ENCODE results near the gene CACNA2D3. TPM values are rescaled to one million over a fixed set of nuclear protein-coding genes. Genes with fewer than 3 reads are reported as not detected.

CACNA2D3 gene
- total RNA-seq, 1 experiment from 2014 or later, result 11.7 TPM

- DNase-seq (ENCODE audit: low read depth), result peak; percentile 99
These were observed 752.6 kb downstream of the CACNA2D3 start for GRCh38 chr3:54874816-54875556.

DNA sequence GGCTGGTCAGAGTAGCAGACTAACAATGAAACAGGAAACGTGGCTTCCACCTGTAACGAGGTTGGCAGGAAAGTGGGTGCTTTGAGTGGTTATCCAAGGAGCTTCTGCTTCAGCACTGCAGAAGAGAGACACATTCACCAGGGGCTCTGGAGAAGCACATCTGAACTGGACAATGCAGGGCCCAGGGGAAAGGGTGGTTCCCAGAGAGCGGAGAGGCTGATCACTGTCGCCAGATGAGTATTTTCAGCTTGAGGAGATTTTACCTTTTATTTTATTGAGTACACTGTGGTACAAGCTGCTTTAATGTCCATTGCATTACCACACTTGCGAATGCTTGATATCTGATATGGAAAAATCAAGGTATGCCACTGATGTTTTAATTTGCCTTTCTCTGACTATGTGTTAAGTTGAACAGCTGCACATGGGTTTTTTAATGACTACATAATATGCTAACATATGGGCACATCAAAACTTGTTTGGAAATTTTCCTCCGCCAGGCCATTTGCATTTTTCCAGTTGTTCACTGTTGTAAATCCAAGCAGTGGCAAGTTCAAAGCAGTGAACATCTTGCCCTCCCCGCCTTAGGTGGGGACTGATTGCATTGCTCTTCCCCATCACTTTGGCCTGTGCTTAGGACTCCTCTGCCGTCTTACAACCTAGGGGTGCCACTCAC is 753.4 kb downstream of the CACNA2D3 start:
- no peak for DNase-seq (ENCODE audit: low read depth)

GRCh38 chr3:54876694-54877093 is 754.3 kb downstream of the CACNA2D3 start:
- no peak for DNase-seq (ENCODE audit: low read depth)

- DNase-seq (ENCODE audit: low read depth), result no peak
These were observed 755.4 kb downstream of the CACNA2D3 start for GRCh38 chr3:54877730-54878129.

DNA sequence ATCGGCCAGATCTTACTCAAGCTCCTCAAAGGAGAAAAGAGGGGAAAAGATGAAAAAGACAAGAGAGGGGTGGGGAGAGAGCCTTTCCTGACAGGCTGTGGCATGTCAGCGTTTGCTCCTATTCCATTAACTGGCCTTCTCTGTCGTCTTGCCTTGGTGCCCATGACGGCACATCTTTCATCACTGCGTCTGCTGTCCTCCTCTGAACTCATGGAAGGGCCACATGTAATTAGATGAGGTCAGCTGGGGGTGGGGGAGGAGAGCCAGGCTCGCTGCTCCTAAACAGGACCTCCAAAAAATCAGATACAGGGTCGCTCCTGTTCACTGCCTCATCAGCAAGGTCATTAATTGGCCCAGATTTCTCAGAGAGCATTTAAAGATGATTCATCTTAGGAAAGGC is 755.8 kb downstream of the CACNA2D3 start:
- DNase-seq (ENCODE audit: low read depth), result peak; percentile 71

GRCh38 chr3:54882129-54882833 is 759.9 kb downstream of the CACNA2D3 start:
- DNase-seq (ENCODE audit: low read depth), result peak; percentile 99

GRCh38 chr3:54888162-54888561 is 765.8 kb downstream of the CACNA2D3 start:
- no peak for DNase-seq (ENCODE audit: low read depth)

DNA sequence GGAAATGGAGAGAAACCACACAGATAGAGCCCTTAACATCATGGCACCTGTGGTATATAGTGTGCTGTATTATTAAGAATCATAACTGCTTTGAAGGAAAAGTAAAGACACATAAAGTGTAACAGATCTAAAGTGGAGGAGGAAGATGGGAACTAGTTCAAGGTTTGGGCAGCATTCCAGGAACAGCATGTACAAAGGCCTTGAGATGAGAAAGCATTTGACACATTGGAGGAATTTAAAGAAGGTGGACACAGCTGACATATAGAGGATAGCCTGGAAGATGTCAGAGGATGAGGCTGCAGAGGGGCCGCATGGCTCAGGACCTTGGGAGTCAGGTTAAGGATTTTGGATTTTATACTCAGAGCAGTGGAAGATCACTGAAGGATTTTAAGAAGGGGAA is 766.5 kb downstream of the CACNA2D3 start:
- no peak for DNase-seq (ENCODE audit: low read depth)

DNA sequence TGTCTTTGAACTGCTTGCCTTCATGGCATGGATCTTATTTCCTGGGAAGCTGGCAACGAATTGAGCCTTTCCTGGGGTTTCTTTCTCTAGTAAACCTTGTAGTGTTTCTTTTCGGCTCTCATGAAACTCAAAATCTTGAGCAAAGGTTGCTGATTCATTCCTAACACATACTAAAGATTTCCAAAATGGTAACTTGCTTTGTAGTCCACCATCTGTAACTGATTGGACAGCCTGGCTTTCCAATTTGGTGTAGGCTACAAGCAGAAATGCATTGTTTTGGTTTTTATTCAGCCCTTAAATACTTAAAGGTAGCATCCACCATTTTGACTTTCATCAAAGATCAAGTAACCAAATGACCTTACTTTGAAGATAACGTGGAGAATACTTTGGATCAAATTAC is 767.4 kb downstream of the CACNA2D3 start:
- DNase-seq (ENCODE audit: low read depth), result no peak

DNA sequence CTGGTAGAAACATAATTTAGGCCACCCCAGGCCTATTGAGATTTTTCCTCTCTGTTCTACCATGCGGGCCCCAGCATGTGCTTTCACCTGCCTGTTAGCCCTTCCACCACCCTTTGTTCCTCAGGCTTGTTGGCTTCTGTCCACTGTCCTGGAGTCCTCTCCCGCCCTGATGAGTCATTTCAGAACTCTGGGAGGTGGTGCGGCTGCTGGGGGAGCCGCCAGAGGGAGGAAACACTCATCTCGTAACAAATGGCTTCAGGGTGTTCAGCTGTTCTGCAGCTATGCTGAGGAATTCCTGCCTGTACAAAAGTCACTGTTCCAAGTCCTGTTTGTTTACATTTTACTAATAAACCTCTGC is 769.2 kb downstream of the CACNA2D3 start:
- DNase-seq (ENCODE audit: low read depth), result peak; percentile 100

GRCh38 chr3:54892168-54892567 is 769.8 kb downstream of the CACNA2D3 start:
- no peak for DNase-seq (ENCODE audit: low read depth)

DNA sequence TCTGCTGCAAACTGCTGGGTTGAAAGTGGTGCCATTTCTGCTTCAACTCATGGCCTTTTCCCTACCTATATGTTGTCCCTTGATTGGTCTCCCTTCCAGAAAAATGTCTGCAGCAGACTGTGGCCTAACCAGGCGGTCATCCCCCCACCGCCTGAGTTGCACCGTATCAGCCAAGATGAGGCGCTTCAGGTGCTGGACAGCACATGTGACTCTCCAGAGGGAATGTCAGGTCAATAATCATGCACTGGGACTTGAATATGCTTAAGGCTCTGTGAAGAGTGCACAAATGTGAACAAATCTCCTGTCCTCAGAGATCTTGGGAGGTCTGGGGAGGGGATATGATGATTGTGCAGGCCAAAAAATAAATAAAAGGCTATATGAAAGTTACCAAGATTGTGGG is 773.3 kb downstream of the CACNA2D3 start:
- DNase-seq (ENCODE audit: low read depth), result no peak

DNA sequence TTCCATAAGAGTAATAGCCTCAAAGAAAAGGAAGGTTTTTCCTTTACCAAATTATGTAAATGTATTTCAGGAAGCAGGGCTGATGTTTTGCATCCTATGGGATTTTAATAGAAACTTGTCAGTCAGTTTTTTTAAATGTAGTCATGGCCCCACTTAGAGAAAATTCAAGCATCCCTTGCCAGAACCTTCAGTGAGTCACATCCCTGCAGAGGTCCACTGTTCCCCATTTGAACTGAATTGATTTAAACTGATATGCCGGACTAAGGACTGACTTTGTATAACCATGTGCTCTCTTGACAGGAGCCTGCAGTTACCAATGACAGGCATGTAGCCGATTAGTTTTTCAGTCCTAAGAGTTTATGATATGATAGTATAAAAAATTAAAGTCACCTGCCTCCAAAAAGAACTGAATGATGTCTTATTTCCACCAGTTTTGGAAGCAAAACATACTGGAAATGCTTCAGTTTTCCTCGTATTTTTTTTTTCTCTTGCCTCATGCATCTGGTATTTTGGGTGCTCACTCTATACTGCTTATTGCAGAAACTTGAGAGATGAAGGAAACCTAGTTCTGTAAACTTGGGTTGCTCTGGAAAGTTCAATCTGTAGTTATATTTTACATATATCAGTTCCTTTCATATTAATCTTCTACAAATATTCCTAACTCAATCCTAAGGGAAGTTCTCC is 774.8 kb downstream of the CACNA2D3 start:
- DNase-seq (ENCODE audit: low read depth), result peak; percentile 86

GRCh38 chr3:54899273-54899672 is 776.9 kb downstream of the CACNA2D3 start:
- no peak for DNase-seq (ENCODE audit: low read depth)

DNA sequence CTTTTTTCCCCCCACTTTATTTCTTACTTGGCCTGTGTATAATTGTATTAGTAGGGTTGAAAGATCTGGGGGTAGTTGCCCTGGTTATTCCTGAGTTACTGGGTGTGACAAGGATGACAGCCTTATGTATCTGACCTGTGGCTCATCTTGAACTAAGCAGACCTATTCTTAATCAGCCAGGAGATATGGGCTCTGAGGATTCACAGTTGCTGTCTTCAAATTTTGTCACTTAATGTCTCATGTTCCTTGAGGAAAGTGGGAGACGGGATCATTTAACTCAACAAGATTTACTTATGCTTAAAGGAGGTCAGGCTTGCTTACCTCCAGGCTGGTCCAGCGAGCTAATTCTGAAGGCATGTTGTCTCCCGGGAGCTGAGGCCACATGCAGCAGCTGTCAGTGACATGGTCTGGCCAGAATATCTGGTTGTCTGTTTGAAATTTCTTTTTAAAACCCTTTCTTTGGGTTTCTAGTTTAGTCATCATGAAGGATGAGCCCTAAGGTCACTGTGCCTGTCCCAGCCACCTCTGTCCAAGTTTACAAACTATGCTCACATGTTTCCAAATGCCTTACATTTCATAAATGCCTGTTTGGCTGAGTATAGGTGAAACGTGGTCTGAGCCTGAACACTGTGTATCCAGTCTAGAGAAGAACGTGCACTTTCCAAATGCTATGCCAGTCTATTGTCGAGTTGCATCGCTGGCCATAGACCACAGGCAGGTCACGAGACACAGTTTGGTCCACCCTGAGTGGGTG is 778.7 kb downstream of the CACNA2D3 start:
- DNase-seq (ENCODE audit: low read depth), result peak; percentile 59

GRCh38 chr3:54901906-54902685 is 779.7 kb downstream of the CACNA2D3 start:
- peak; percentile 75 for DNase-seq (ENCODE audit: low read depth)

DNA sequence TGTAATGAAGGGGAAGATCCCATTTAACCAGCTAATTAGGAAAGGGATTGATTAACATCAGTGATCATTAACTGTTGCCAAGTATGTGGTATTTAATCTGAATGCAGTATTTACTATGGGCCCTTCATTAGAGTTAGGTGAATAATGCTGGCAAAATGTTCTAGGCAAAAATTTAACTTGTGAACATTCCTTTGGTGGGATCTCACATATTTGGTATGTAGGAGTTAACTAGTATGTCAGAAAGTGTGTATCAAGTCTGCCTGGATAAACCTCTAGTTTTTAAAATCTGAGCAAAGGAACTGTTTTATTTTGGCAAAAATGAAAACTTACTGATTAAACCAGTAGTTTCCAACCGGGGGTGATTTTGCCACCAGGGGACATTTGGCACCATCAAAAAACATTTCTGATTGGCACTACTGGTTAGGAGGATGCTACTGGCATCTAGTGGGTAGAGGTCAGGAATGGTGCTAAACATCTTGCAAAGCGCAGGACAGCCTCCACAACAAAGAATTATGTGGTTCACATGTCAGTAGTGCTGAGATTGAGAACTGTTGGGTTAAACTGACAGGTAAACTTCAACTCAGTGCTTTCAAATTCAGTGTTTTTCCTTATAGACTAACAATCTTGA is 783.0 kb downstream of the CACNA2D3 start:
- no peak for DNase-seq (ENCODE audit: low read depth)

DNA sequence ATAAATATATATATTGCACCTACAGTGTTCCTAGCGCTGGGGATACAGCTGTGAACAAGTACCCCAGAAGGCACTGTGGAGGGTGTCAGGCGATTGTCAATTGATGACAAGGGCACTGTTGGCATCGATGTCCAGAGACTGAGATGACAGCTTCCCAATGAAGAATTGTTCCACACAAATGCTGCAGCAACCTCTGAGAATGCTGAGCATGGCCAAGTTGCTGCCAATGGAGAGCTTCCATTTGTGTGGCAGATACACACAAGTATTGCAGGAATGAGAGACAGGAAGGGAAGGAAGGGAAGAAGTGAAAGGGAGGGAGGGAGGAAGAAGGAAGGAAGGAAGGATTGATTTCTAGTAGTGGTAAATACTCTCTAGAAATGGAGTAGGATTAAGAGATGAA is 783.6 kb downstream of the CACNA2D3 start:
- DNase-seq (ENCODE audit: low read depth), result no peak

DNA sequence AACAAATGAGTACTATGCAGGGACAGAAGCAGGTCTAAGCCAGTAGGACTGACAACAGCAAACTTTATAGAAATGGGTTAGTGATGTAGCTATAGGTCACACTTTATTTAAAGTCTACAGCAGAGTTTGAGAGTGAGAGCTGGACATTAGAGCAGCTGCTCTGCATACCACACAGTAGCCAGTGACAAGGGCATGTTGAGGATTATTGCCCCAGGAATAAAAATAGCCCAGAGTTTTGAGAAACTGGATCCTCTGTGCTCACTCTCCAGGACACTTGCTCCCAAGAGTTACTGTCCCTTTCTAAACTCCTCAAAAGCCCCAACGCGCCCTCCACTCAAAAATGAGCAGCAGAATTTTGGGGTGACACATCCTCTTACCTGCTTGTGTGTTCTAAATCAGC is 784.4 kb downstream of the CACNA2D3 start:
- no peak for DNase-seq (ENCODE audit: low read depth)

GRCh38 chr3:54909191-54909590 is 786.8 kb downstream of the CACNA2D3 start:
- DNase-seq (ENCODE audit: low read depth), result peak; percentile 80

Data from RPMI7951 (cell line).